Pancreas (tissue), 10 donors: ENCODE results near the gene IGF1. TPM values are rescaled to one million over a fixed set of nuclear protein-coding genes. Genes with fewer than 3 reads are reported as not detected.
A peak's percentile ranks its signal among the peaks of the same experiment; 100 is the strongest.

Experiments
- ATAC-seq, 4 donors: fragments of 200-7000 bp; cut with Tn5 transposase; one replicate each; pipeline versions ENCODE4 v1.8.0 to v1.9.1; 2020; ENCODE audit warnings: mild to moderate bottlenecking in 4 of 4, moderate library complexity in 4 of 4
- DNase-seq, 6 donors: peaks; one replicate each; pipeline ENCODE4 v3.0.0-alpha.2; 2020
- FAIRE-seq: peaks from 2 replicates; lab custom pipeline; 2012; peaks lifted over from hg19 to GRCh38; lab: Jason Lieb, UNC
- H3K27ac ChIP-seq, 4 donors: fragments of 200-600 bp; sonication (generic); 1 replicate in 3 of 4; 2 replicates in 1 of 4; pipeline versions ENCODE4 v1.5.0 to v1.8.0; 2020
- H3K27me3 ChIP-seq, 4 donors: fragments of 200-600 bp; one replicate each; pipeline ENCODE4 v1.8.0; 2021
- H3K36me3 ChIP-seq, 3 donors: fragments of 200-600 bp; sonication (generic) in 1 of 3; one replicate each; pipeline versions ENCODE4 v1.5.0 to v1.8.0; 2020 to 2021
- H3K4me1 ChIP-seq, 3 donors: fragments of 200-600 bp; one replicate each; pipeline ENCODE4 v1.8.0; 2021
- H3K4me3 ChIP-seq, 4 donors: fragments of 200-600 bp; sonication (generic) in 2 of 4; one replicate each; pipeline versions ENCODE4 v1.5.0 to v1.8.0; 2020 to 2021
- H3K9me3 ChIP-seq, 4 donors: fragments of 200-600 bp; one replicate each; pipeline ENCODE4 v1.8.0; 2021
- CTCF ChIP-seq, 4 donors: fragments of 200-600 bp; sonication (generic) in 3 of 4; IDR thresholded peaks; one replicate each; pipeline versions ENCODE4 v1.5.0 to v1.8.0; 2021; ENCODE audit warnings: antibody characterized with exemption in 4 of 4
- WGBS, 2 donors: extraction: QIAGEN DNeasy Blood & Tissue Kit; methylation state at CpG; one replicate each; pipeline ENCODE4 v1.1.7; 2013; 5-methylcytosine and 5-hydroxymethylcytosine counted together
- intact Hi-C, 3 donors: fragments of 100-400 bp; cut with DNase I; formaldehyde crosslinking; loops; one replicate each; pipeline versions ENCODE4 v1.11.1 to v1.14.2; 2022
- polyA plus RNA-seq, 2 donors: library from polyadenylated mRNA; stranded (reverse); fragments of 200-250 nt; gene quantifications; one replicate each; pipeline ENCODE4 v1.2.3, GENCODE V29; 2013
- total RNA-seq, 6 donors: library from RNA; stranded (reverse); fragmentation: NEBNext Ultra II Directional in 4 of 6; extraction: Animal tissue kit (Norgen Biotek cat#: 25700) in 4 of 6; gene quantifications; one replicate each; pipeline versions ENCODE4 v1.2.1 to v1.2.4, GENCODE V29; 2021 to 2023
- donor health status: healthy with polysubstance abuse.
- donor health status: DM: no; HTN: no; CAD: no; lungs with moderate emphysema.
- donor health status: DM: no; HTN: no; CAD: no.
- donor health status: control.
- donor health status: control.
- donor health status: Bipolar disorder and iron deficiency.
- donor health status: DM: yes; HTN: yes; CAD: no.
- donor health status: DM: no; HTN: no; CAD: no.
- donor health status: DM: no; HTN: no; CAD: no.
- donor health status: DM: yes; HTN: yes; CAD: no.

IGF1 gene
- total and polyA plus RNA-seq, 8 donors, result 1.5 to 23.8 (median 4.6) TPM

DNA sequence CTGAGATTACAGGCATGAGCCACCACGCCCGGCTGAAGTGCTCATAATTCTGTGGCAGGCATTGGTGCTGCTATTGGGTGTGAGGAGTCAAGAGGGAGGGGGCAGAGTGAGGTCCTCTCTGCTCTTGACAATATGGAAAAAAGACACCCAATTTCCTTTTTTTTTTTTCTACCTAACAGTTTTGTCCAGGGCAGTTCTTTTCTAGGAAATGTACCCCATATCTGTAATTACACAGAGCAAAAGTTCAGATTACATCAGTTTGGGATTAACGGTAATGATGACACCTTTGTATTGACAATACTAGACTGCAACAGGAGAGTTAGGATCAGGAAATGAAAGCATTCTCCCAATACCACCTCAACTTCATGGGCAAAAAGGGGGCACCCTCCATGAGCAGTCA, 36.3 kb downstream of the IGF1 start:
- DNase-seq, result no peak
- no peak for ATAC-seq

GRCh38 chr12:102441077-102441596, 39.2 kb downstream of the IGF1 start:
- Histone ChIP-seq H3K9me3 (no peaks in the 10 kb centered on the region), H3K4me3 (no peak overlapping the region), H3K27ac (no peak overlapping the region), H3K27me3 (no peaks in the 10 kb centered on the region), H3K36me3 (no peaks in the 10 kb centered on the region), H3K4me1 (peaks cover 0 to 7% (median 0%) of the 10 kb centered on the region in 3 donors)
- no peak for TF ChIP-seq CTCF (IDR thresholded peaks at IDR 0.05)
- 73 to 74% methylated on average over 1 of the region's 1 CpG for WGBS, 2 donors
- no peak for ATAC-seq
- no peak for FAIRE-seq
- intact Hi-C loops, result no loop called here
- DNase-seq, result no peak

More for the DNA sequence above, 36.3 kb downstream of the IGF1 start:
- Histone ChIP-seq H3K27ac (no peak overlapping the region), H3K9me3 (no peaks in the 10 kb centered on the region), H3K4me1 (no peaks in the 10 kb centered on the region), H3K36me3 (no peaks in the 10 kb centered on the region), H3K4me3 (no peak overlapping the region), H3K27me3 (no peaks in the 10 kb centered on the region)
- no peak for FAIRE-seq
- TF ChIP-seq CTCF (IDR thresholded peaks at IDR 0.05), result no peak
- intact Hi-C loops, result no loop called here
- WGBS, 2 donors, result 89 to 96% methylated on average over 3 of the region's 3 CpGs

- Histone ChIP-seq H3K27me3 (no peaks in the 10 kb centered on the region), H3K4me1 (peaks cover 0 to 10% (median 8%) of the 10 kb centered on the region in 3 donors), H3K9me3 (no peaks in the 10 kb centered on the region), H3K36me3 (no peaks in the 10 kb centered on the region), H3K4me3 (no peak overlapping the region), H3K27ac (no peak overlapping the region)
- intact Hi-C loops, result no loop called here
- FAIRE-seq (no peak), ATAC-seq (peak in 1 of 4 donors; percentile 9), DNase-seq (no peak)
- WGBS, 2 donors, result 81 to 82% methylated on average over 11 of the region's 11 CpGs
- TF ChIP-seq CTCF (IDR thresholded peaks at IDR 0.05), result no peak
Measured at GRCh38 chr12:102439426-102440405, 40.6 kb downstream of the IGF1 start.

DNA sequence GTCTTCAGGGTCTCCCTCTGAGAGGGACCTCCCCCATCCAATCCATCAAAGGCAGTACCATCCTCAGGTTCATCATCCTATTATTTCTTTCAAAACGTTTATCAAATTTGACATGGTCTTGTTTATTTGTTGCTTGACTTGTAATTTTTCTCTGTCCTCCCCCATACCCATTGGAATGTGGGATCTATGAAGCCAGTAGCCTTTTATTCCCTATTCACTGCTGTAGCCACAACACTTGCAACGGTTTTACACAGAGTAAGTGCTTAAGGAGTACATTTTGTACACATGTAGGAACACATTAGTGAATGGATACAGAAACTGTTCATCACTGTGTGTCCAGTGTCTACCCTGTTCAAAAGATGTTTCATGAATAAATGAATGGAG, 41.5 kb downstream of the IGF1 start:
- DNase-seq (no peak), FAIRE-seq (no peak)

More for the DNA sequence above, 41.5 kb downstream of the IGF1 start:
- no peaks in the 10 kb centered on the region for H3K27me3 ChIP-seq
- no peak overlapping the region for H3K27ac ChIP-seq
- H3K4me3 ChIP-seq, result no peak overlapping the region
- H3K9me3 ChIP-seq, result no peaks in the 10 kb centered on the region
- no peak for ATAC-seq
- no peaks in the 10 kb centered on the region for H3K36me3 ChIP-seq
- intact Hi-C loops, result no loop called here
- H3K4me1 ChIP-seq, result peaks cover 0 to 10% (median 8%) of the 10 kb centered on the region in 3 donors
- WGBS, 2 donors, result 45 to 49% methylated on average over 2 of the region's 2 CpGs
- TF ChIP-seq CTCF (IDR thresholded peaks at IDR 0.05), result no peak
